Activated T-cell treated with anti-CD3 and anti-CD28 coated beads, Interleukin-2, amount 50 U/mL, for 72 hours (primary cell): Measurements from ENCODE around the gene PRKCH. TPM values are rescaled to one million over a fixed set of nuclear protein-coding genes. Genes with fewer than 3 reads are reported as not detected.

Experiments used
- ATAC-seq, 2 donors: fragments of 150-1000 bp; cut with Tn5 transposase; replicated peaks in 1 of 2; 2 replicates each; pipeline ENCODE4 v1.10.0; 2021; ENCODE audit warnings: moderate library complexity in 2 of 2, mild to moderate bottlenecking in 1 of 2
- DNase-seq, 2 donors: peaks; one replicate each; pipeline ENCODE4 v3.0.0; 2021 to 2022; ENCODE audit warnings: mixed read lengths in 1 of 2
- H3K27ac Mint-ChIP-seq: one replicate; pipeline ENCODE4 v1.8.0; 2022; ENCODE audit warnings: mild to moderate bottlenecking, moderate library complexity, mixed read lengths
- H3K27me3 Mint-ChIP-seq: one replicate; pipeline ENCODE4 v1.8.0; 2022; ENCODE audit warnings: low read depth, mixed read lengths
- H3K36me3 Mint-ChIP-seq, 2 donors: one replicate each; pipeline ENCODE4 v1.8.0; 2022; ENCODE audit warnings: mixed read lengths in 2 of 2, mild to moderate bottlenecking in 1 of 2; ENCODE audit not compliant: insufficient read depth in 2 of 2
- H3K4me1 Mint-ChIP-seq: one replicate; pipeline ENCODE4 v1.8.0; 2022; ENCODE audit warnings: low read depth, mixed read lengths
- H3K4me3 Mint-ChIP-seq, 2 donors: one replicate each; pipeline ENCODE4 v1.8.0; 2022; ENCODE audit warnings: mild to moderate bottlenecking in 2 of 2, mixed read lengths in 2 of 2, moderate library complexity in 2 of 2
- H3K9me3 Mint-ChIP-seq, 2 donors: one replicate each; pipeline ENCODE4 v1.8.0; 2022; ENCODE audit warnings: mixed read lengths in 2 of 2
- total RNA-seq, 2 donors: library from RNA; stranded (reverse); gene quantifications; one replicate each; pipeline ENCODE4 v1.2.3, GENCODE V29; 2022

The PRKCH gene
- total RNA-seq, 2 donors from 2014 or later = 127 to 143 TPM

DNA sequence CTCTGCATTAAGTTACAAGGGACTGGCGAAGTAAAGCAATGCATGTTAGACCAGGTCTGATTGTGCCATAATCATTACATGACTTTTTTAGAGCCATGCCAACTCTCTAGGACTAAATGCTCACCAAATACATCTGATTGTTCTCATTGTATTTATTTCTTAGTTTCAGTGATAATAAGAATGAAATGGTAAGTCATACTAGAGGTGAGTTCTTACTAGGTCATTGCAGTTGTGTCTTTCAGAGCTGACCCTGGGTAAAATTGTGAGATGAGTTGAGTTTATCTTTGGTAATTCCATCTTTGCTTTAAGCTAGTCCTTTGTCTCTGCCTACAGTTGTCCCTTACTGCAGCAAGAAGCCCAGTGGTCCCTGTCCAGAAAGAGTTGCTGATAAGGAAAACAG lies 73.2 kb downstream of the PRKCH start:
- Mint-ChIP-seq H3K27me3 (no peaks in the 10 kb centered on the region), H3K4me1 (no peaks in the 10 kb centered on the region), H3K27ac (peak overlapping the region; percentile 87), H3K9me3 (no peaks in the 10 kb centered on the region), H3K4me3 (peak overlapping the region; percentile 4 to 80), H3K36me3 (peaks cover 12 to 37% of the 10 kb centered on the region in 2 donors)
- ATAC-seq (peak; percentile 35 to 60), DNase-seq (no peak)

GRCh38 chr14:61395115-61395725 lies 73.8 kb downstream of the PRKCH start:
- Mint-ChIP-seq H3K36me3 (peaks cover 12 to 37% of the 10 kb centered on the region in 2 donors), H3K9me3 (no peaks in the 10 kb centered on the region), H3K4me3 (peak overlapping the region; percentile 5 to 25), H3K4me1 (no peaks in the 10 kb centered on the region), H3K27me3 (no peaks in the 10 kb centered on the region), H3K27ac (no peak overlapping the region)
- no peak for ATAC-seq
- no peak for DNase-seq

- Mint-ChIP-seq H3K4me1 (no peaks in the 10 kb centered on the region), H3K27ac (peak overlapping the region; percentile 81), H3K36me3 (peaks cover 12 to 37% of the 10 kb centered on the region in 2 donors), H3K27me3 (no peaks in the 10 kb centered on the region), H3K4me3 (peak overlapping the region; percentile 5 to 62), H3K9me3 (no peaks in the 10 kb centered on the region)
- DNase-seq = no peak
- ATAC-seq = peak in 1 of 2 donors; percentile 10
Measured at GRCh38 chr14:61396279-61396678, 74.9 kb downstream of the PRKCH start.

DNA sequence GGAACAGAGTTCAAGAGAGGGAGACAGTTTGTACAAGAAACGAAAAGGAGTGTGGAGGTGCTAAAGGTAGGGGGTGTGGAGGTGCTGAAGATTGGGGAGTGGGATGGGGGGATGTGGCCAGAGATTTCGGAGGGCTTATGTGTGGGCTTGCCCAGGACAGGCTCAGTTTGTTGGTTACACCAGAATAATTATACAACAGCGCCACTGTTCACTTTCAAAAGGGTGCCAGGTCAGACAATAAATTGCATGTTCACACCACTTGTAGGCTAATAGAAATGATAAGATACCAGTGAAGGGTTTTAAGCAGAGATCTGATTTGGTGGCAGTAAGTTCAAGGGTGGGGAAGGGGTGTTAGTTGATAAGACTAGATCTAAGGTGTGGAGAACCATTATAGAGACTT lies 75.3 kb downstream of the PRKCH start:
- peak in 1 of 2 donors; percentile 23 for ATAC-seq
- Mint-ChIP-seq H3K27ac (peak overlapping the region; percentile 81), H3K36me3 (peaks cover 12 to 34% of the 10 kb centered on the region in 2 donors), H3K4me1 (no peaks in the 10 kb centered on the region), H3K27me3 (no peaks in the 10 kb centered on the region), H3K4me3 (peak overlapping the region; percentile 5 to 62), H3K9me3 (no peaks in the 10 kb centered on the region)
- no peak for DNase-seq

DNA sequence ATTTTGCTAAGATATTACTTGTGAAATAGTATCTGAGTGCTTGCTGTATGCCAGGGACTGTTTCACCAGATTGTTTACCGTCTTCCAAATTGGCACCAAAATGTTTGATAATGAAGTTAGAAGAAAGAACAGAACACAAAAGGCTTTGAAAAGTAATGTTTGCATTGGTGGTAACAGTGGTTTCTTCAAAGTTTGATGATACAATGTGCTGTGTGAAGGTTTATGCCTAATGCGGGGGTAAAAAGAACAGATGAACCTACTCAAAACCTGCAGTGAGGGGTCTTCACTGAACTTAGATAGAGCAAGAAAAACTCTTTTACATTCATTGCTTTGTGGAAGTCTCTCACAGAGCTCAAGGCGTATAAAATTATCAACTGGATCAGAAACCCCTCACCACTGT lies 76.2 kb downstream of the PRKCH start:
- no peak for DNase-seq
- no peaks in the 10 kb centered on the region for H3K9me3 Mint-ChIP-seq
- no peaks in the 10 kb centered on the region for H3K27me3 Mint-ChIP-seq
- ATAC-seq = no peak
- H3K36me3 Mint-ChIP-seq = peaks cover 12 to 32% of the 10 kb centered on the region in 2 donors
- H3K4me3 Mint-ChIP-seq = peak overlapping the region; percentile 11 to 62
- peak overlapping the region; percentile 81 for H3K27ac Mint-ChIP-seq
- H3K4me1 Mint-ChIP-seq = no peaks in the 10 kb centered on the region

DNA sequence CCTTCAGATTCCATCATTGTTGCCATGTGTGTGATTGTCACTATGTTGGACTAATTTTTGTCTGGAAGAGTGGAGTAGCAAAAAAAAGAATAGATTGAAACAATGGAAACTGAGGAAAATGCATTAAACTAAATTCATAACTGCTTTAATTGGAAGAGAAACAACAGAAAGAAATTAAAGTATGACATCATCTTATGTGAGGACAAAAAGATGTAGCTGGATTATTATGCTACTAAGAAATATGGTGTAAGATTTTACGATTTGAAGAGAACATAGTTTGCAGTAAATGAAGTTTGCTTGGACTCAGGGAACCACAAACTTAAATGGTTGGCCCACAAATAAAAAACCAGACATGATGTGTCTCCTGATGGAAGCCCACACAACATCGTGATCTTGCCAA lies 76.8 kb downstream of the PRKCH start:
- no peak for ATAC-seq
- H3K4me1 Mint-ChIP-seq = peaks cover 3% of the 10 kb centered on the region
- no peaks in the 10 kb centered on the region for H3K27me3 Mint-ChIP-seq
- H3K9me3 Mint-ChIP-seq = no peaks in the 10 kb centered on the region
- peak overlapping the region; percentile 5 to 62 for H3K4me3 Mint-ChIP-seq
- DNase-seq = no peak
- peak overlapping the region; percentile 81 for H3K27ac Mint-ChIP-seq
- H3K36me3 Mint-ChIP-seq = peaks cover 9 to 26% of the 10 kb centered on the region in 2 donors

DNA sequence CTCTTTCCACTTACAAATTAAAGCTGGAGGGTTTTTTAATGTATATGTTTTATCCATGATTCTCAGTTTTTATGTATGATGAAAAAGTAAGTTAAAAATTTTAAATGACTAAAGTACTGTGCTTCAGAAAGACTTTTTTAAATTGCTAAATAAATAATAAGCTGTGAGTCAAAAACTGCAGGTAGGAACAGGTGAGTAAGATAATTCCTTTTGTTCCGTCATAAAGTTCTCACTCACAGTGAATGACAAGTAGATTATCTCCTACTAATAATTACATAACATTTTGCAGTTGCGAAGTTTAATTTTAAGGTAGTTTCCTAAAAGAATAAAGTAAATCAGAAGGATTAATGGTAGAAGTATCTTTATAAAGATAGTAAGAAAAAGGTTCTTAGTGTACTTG lies 78.0 kb downstream of the PRKCH start:
- Mint-ChIP-seq H3K9me3 (no peaks in the 10 kb centered on the region), H3K27me3 (no peaks in the 10 kb centered on the region), H3K4me3 (no peak overlapping the region), H3K27ac (peak overlapping the region; percentile 30), H3K36me3 (peaks cover 5 to 16% of the 10 kb centered on the region in 2 donors), H3K4me1 (peaks cover 14% of the 10 kb centered on the region)
- ATAC-seq (no peak), DNase-seq (no peak)

DNA sequence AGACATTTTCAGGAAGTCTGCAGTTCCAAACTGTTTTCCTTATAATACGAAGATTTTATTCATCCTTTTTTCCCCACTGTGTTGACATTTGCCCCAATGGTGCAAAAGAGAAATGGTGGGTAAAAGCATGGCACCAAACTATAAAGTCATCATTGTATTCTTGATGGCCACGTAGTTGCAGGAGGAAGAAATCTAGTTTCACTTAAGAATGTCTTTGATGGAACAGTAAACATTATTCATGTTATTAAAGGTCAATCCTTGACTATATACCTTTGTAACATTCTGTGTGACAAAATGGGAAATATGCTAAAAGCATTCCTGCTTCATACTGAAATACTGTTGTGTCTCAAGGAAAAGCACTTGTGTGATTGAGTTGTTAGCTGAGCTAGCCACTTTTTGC lies 80.1 kb downstream of the PRKCH start:
- Mint-ChIP-seq H3K27me3 (no peaks in the 10 kb centered on the region), H3K4me1 (peaks cover 35% of the 10 kb centered on the region), H3K36me3 (peaks cover 1 to 5% of the 10 kb centered on the region in 2 donors), H3K27ac (peak overlapping the region; percentile 68), H3K4me3 (peak overlapping the region; percentile 31 to 62), H3K9me3 (no peaks in the 10 kb centered on the region)
- ATAC-seq (no peak), DNase-seq (no peak)

DNA sequence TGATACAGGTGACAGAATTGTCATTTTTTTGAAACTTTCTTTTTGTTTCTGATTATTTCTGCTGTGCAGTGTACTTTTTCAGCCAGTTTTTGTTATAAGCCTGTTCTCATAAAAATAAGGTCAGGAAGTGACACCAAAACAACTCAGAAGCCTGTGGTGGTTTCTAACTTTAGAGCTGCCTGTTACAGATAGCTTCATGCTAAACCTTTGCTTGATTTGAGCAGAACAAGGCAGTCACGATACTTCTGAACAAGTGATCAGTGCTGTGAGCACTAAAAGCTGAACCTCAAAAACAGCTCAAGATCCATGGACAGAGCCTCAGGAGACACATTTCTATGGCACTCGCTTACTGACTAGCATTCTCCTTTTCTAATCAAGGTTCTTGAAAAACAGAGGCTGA lies 82.0 kb downstream of the PRKCH start:
- peaks cover 54% of the 10 kb centered on the region for H3K4me1 Mint-ChIP-seq
- H3K4me3 Mint-ChIP-seq = peak overlapping the region; percentile 72 to 81

DNA sequence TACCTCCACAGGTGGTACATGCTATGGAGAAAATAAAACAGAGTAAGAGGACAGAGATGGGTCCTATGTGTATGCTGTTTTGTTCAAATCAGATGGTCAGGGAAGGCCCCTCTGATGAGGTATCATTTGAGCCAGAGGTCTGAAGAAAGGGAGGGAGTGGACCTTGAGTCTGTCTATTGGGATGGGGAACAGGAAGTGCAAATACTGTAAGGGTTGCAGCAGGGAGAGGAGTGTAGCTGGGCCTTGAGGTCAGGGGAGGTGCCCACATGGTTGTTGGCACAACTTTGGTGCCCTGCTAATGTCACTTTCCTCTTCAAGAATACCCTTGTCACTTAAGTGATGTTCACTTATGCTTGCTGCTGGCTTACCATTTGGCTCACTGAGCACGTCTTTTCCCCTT lies 83.3 kb downstream of the PRKCH start:
- ATAC-seq = no peak
- Mint-ChIP-seq H3K36me3 (peaks cover 1 to 2% of the 10 kb centered on the region in 2 donors), H3K4me3 (peak overlapping the region; percentile 6 to 17)

More for the DNA sequence above, 82.0 kb downstream of the PRKCH start:
- H3K27me3 Mint-ChIP-seq = no peaks in the 10 kb centered on the region
- no peaks in the 10 kb centered on the region for H3K9me3 Mint-ChIP-seq
- DNase-seq = no peak
- H3K27ac Mint-ChIP-seq = peak overlapping the region; percentile 95
- H3K36me3 Mint-ChIP-seq = peaks cover 0 to 1% of the 10 kb centered on the region in 2 donors
- peak; percentile 63 to 69 for ATAC-seq

GRCh38 chr14:61406198-61406597 lies 84.8 kb downstream of the PRKCH start:
- no peak for ATAC-seq
- Mint-ChIP-seq H3K9me3 (no peaks in the 10 kb centered on the region), H3K36me3 (peaks cover 1 to 2% of the 10 kb centered on the region in 2 donors), H3K27me3 (no peaks in the 10 kb centered on the region), H3K27ac (peak overlapping the region; percentile 51), H3K4me1 (peaks cover 65% of the 10 kb centered on the region), H3K4me3 (peak overlapping the region; percentile 47 to 57)
- no peak for DNase-seq

More for the DNA sequence above, 83.3 kb downstream of the PRKCH start:
- Mint-ChIP-seq H3K4me1 (peaks cover 65% of the 10 kb centered on the region), H3K27me3 (no peaks in the 10 kb centered on the region), H3K27ac (peak overlapping the region; percentile 78), H3K9me3 (no peaks in the 10 kb centered on the region)
- no peak for DNase-seq

GRCh38 chr14:61406675-61407074 lies 85.3 kb downstream of the PRKCH start:
- H3K4me3 Mint-ChIP-seq = peak overlapping the region; percentile 57 to 67
- H3K9me3 Mint-ChIP-seq = no peaks in the 10 kb centered on the region
- DNase-seq (peak; percentile 46 to 52), ATAC-seq (peak; percentile 84 to 85)
- no peaks in the 10 kb centered on the region for H3K27me3 Mint-ChIP-seq
- peaks cover 1 to 2% of the 10 kb centered on the region in 2 donors for H3K36me3 Mint-ChIP-seq
- H3K4me1 Mint-ChIP-seq = peaks cover 65% of the 10 kb centered on the region
- peak overlapping the region; percentile 51 for H3K27ac Mint-ChIP-seq

- DNase-seq (no peak), ATAC-seq (no peak)
- Mint-ChIP-seq H3K27ac (no peak overlapping the region), H3K4me3 (peak overlapping the region in 1 of 2 donors; percentile 4), H3K36me3 (peaks cover 1 to 2% of the 10 kb centered on the region in 2 donors), H3K9me3 (no peaks in the 10 kb centered on the region), H3K4me1 (peaks cover 60% of the 10 kb centered on the region), H3K27me3 (no peaks in the 10 kb centered on the region)
Measured at GRCh38 chr14:61408498-61408897, 87.1 kb downstream of the PRKCH start.

- ATAC-seq (no peak), DNase-seq (no peak)
- Mint-ChIP-seq H3K9me3 (no peaks in the 10 kb centered on the region), H3K4me1 (peaks cover 47% of the 10 kb centered on the region), H3K36me3 (peaks cover 0 to 2% of the 10 kb centered on the region in 2 donors), H3K27me3 (no peaks in the 10 kb centered on the region), H3K4me3 (no peak overlapping the region), H3K27ac (no peak overlapping the region)
Measured at GRCh38 chr14:61409782-61410181, 88.4 kb downstream of the PRKCH start.
